Mammary epithelial cell (primary cell): ENCODE measurements around the gene TUT4.

Source experiments
- EZH2 ChIP-seq: IDR thresholded peaks from 2 replicates; pipeline ENCODE4 v1.6.1; 2012; ENCODE audit warnings: low read length, inconsistent platforms, borderline replicate concordance
- TF ChIP-seq, protein P1 (sequence below), 2 donors: IDR thresholded peaks in 1 of 2; conservative IDR thresholded peaks in 1 of 2; 2 replicates each; pipeline ENCODE4 v1.5.1; 2011 to 2012; ENCODE audit warnings: inconsistent platforms in 2 of 2, low read length in 2 of 2, mild to moderate bottlenecking in 2 of 2, control low read depth in 1 of 2, low read depth in 1 of 2; ENCODE audit not compliant: insufficient read depth in 1 of 2; ENCODE audit errors: extremely low read depth in 1 of 2

DNA sequence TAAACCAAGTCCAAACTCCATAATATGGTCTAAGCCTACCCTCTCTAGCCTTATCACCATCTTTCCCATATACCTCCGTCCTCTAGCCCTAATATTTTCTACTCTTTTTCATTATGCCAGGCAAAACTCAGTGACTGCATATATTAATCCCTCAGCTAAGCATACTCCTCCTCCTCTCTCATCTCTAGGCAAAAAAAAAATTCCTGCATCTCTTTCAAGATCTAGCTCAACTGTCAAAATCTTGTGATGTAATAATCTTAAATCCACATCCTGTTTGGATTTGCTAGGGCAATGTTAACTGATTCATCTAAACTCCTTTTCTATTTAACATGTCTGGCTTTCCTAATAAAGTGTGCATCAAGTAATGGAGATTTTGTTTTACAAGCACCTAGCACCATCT is 128.1 kb downstream of the TUT4 start:
- TF ChIP-seq, protein P1, sequence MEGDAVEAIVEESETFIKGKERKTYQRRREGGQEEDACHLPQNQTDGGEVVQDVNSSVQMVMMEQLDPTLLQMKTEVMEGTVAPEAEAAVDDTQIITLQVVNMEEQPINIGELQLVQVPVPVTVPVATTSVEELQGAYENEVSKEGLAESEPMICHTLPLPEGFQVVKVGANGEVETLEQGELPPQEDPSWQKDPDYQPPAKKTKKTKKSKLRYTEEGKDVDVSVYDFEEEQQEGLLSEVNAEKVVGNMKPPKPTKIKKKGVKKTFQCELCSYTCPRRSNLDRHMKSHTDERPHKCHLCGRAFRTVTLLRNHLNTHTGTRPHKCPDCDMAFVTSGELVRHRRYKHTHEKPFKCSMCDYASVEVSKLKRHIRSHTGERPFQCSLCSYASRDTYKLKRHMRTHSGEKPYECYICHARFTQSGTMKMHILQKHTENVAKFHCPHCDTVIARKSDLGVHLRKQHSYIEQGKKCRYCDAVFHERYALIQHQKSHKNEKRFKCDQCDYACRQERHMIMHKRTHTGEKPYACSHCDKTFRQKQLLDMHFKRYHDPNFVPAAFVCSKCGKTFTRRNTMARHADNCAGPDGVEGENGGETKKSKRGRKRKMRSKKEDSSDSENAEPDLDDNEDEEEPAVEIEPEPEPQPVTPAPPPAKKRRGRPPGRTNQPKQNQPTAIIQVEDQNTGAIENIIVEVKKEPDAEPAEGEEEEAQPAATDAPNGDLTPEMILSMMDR (conservative IDR thresholded peaks at IDR 0.05 in 1 of 2, IDR thresholded peaks at IDR 0.05 in 1 of 2; ENCODE audit: extremely low read depth in 1 of 2, insufficient read depth in 1 of 2, low read depth in 1 of 2, low read length in 2 of 2) = no peak
- no peak for TF ChIP-seq EZH2
